HepG2 (cell line): ENCODE data around the gene CYP27A1. TPM values are rescaled to one million over a fixed set of nuclear protein-coding genes. Genes with fewer than 3 reads are reported as not detected.
A peak's percentile ranks its signal among the peaks of the same experiment; 100 is the strongest.

Source experiments
- ATAC-seq: fragments of 200-7000 bp; cut with Tn5 transposase; 3 replicates; pipeline ENCODE4 v1.9.1; 2020; ENCODE audit warnings: mild to moderate bottlenecking, moderate library complexity
- BruUV-seq: library from RNA; stranded (reverse); fragments of 400-500 nt; replicated peaks from 2 replicates; lab custom pipeline; 2021; lab: Mats Ljungman, UMichigan
- CTCF ChIA-PET: fragments of 300-600 bp; formaldehyde crosslinking; extraction: SDS; loops from one replicate; lab custom pipeline; 2021; ENCODE audit warnings: low total read pairs, inconsistent platforms, low intra/inter-chr PET ratio; lab: Yijun Ruan, JAX
- POLR2A ChIA-PET: fragments of 350-600 bp; sonication (Branson Sonifier 250); formaldehyde crosslinking; loops from one replicate; lab custom pipeline; 2020; ENCODE audit warnings: antibody characterized with exemption, inconsistent platforms; lab: Yijun Ruan, JAX
- DNase-seq: peaks from one replicate; pipeline ENCODE4 v3.0.0-alpha.2; 2015; ENCODE audit warnings: low spot score
- FAIRE-seq: peaks from 3 replicates; lab custom pipeline; 2011; peaks lifted over from hg19 to GRCh38; lab: Jason Lieb, UNC
- H2AFZ ChIP-seq: one replicate; pipeline ENCODE4 v1.6.1; 2011; ENCODE audit warnings: low read length, inconsistent platforms
- H3K27ac ChIP-seq: fragments of 300-600 bp; 3 replicates; pipeline ENCODE4 v1.8.0; 2011; ENCODE audit warnings: mixed run types, mild to moderate bottlenecking, mixed read lengths, low read length, inconsistent platforms; ENCODE audit not compliant: insufficient read depth; ENCODE audit errors: extremely low read length
- H3K27me3 ChIP-seq, 2 experiments: fragments of 200-600 bp in 1 of 2; 2 replicates in 1 of 2; 3 replicates in 1 of 2; pipeline versions ENCODE4 v1.6.0 to v1.8.0; 2011; ENCODE audit warnings: low read length in 2 of 2, mild to moderate bottlenecking in 2 of 2, moderate library complexity in 2 of 2, inconsistent platforms in 1 of 2; ENCODE audit not compliant: insufficient read depth in 2 of 2, control insufficient read depth in 1 of 2
- H3K36me3 ChIP-seq, 2 experiments: fragments of 200-600 bp in 1 of 2; replicated peaks in 1 of 2; 2 replicates in 1 of 2; 3 replicates in 1 of 2; pipeline versions ENCODE4 v1.5.1 to v1.8.0; 2011; ENCODE audit warnings: low read length in 2 of 2, inconsistent platforms in 1 of 2; ENCODE audit not compliant: insufficient read depth in 2 of 2, control insufficient read depth in 1 of 2
- H3K4me1 ChIP-seq: 2 replicates; pipeline ENCODE4 v1.5.1; 2012; ENCODE audit warnings: low read length, inconsistent platforms; ENCODE audit not compliant: insufficient read depth
- H3K4me2 ChIP-seq: 2 replicates; pipeline ENCODE4 v1.6.0; 2011; ENCODE audit warnings: low read depth, low read length, inconsistent platforms
- H3K4me3 ChIP-seq, 3 experiments: fragments of 200-600 bp in 1 of 3; sonication (generic), shearing (Covaris generic) in 1 of 3; replicated peaks in 1 of 3; 2 replicates each; pipeline ENCODE4 v1.5.1; 2011 to 2016; ENCODE audit warnings: low read length in 3 of 3, inconsistent platforms in 2 of 3, low read depth in 2 of 3, mild to moderate bottlenecking in 2 of 3, control low read depth in 1 of 3, mixed read lengths in 1 of 3; ENCODE audit not compliant: insufficient read depth in 1 of 3
- H3K79me2 ChIP-seq: one replicate; pipeline ENCODE4 v1.6.1; 2011; ENCODE audit warnings: low read length, inconsistent platforms; ENCODE audit not compliant: insufficient read depth
- H3K9ac ChIP-seq: 2 replicates; pipeline ENCODE4 v1.6.0; 2011; ENCODE audit warnings: mild to moderate bottlenecking, low read depth, low read length, inconsistent platforms; ENCODE audit not compliant: insufficient read depth
- H3K9me3 ChIP-seq: 2 replicates; pipeline ENCODE4 v1.5.1; 2012; ENCODE audit warnings: mild to moderate bottlenecking, low read length
- H4K20me1 ChIP-seq: 2 replicates; pipeline ENCODE4 v1.6.0; 2011; ENCODE audit warnings: inconsistent platforms, mild to moderate bottlenecking, low read length, moderate library complexity; ENCODE audit not compliant: insufficient read depth
- AGO2 ChIP-seq: fragments of 200-400 bp; formaldehyde crosslinking; optimal IDR thresholded peaks from 2 replicates; pipeline ENCODE3; 2017; ENCODE audit warnings: mild to moderate bottlenecking, low read depth, low read length, moderate library complexity
- NR2F1 ChIP-seq, 2 experiments: fragments of 450-650 bp in 1 of 2; formaldehyde crosslinking in 1 of 2; IDR thresholded peaks; 2 replicates each; pipeline versions ENCODE4 v1.5.0 to v1.6.1; 2016 to 2020; ENCODE audit warnings: mild to moderate bottlenecking in 1 of 2, missing compliant biosample characterization in 1 of 2, missing genetic modification reagents in 1 of 2, moderate library complexity in 1 of 2
- POLR2A ChIP-seq, 2 experiments: IDR thresholded peaks; 2 replicates each; pipeline ENCODE4 v1.6.1; 2011; ENCODE audit warnings: low read depth in 2 of 2, low read length in 2 of 2, mild to moderate bottlenecking in 1 of 2, moderate library complexity in 1 of 2; ENCODE audit not compliant: insufficient read depth in 1 of 2
- WGBS: methylation state at CpG from one replicate; pipeline ENCODE4 v1.1.6; 2017; ENCODE audit warnings: low lambda C conversion rate; 5-methylcytosine and 5-hydroxymethylcytosine counted together
- in situ Hi-C: cut with HindIII; loops from 2 replicates; pipeline ENCODE4 v1.10.0; 2017; ENCODE audit warnings: low pct_unique_long_range_greater_than_20kb; ENCODE audit not compliant: extremely low pct_ligation_motif_present
- intact Hi-C: fragments of 100-400 bp; cut with micrococcal nuclease; formaldehyde crosslinking; loops from one replicate; pipeline ENCODE4 v1.10.0; 2022; ENCODE audit not compliant: unreplicated experiment
- polyA plus RNA-seq, 8 experiments: library from polyadenylated mRNA; depleted of rRNA in 3 of 8; stranded (reverse) in 7 of 8; unstranded in 1 of 8; fragments of >200 nt; fragmentation: Illumina TruSeq in 4 of 8; extraction: Trizol in 4 of 8; gene quantifications; 2 replicates each; pipeline versions ENCODE4 v1.2.1 to v1.2.3, GENCODE V29; 2011 to 2016; ENCODE audit warnings: low read depth in 4 of 8, missing spikeins in 1 of 8, mixed read lengths in 1 of 8; ENCODE audit not compliant: insufficient read depth in 1 of 8
- total RNA-seq, 5 experiments: library from RNA; depleted of rRNA; stranded (reverse); fragments of >200 nt; fragmentation: Illumina TruSeq; extraction: Trizol; gene quantifications; 2 replicates each; pipeline ENCODE4 v1.2.3, GENCODE V29; 2016; ENCODE audit warnings: low read depth in 1 of 5
- TF ChIP-seq, protein P1 (sequence below): sonication (generic); formaldehyde crosslinking; IDR thresholded peaks from 2 replicates; pipeline ENCODE4 v1.4.0; 2020; ENCODE audit warnings: mild to moderate bottlenecking, missing genetic modification reagents

The CYP27A1 gene
- total and polyA plus RNA-seq, 2 of the 13 experiments (the other 11 are each of a cell fraction or from before 2014, with no cell fraction given) = 157 to 266 TPM

DNA sequence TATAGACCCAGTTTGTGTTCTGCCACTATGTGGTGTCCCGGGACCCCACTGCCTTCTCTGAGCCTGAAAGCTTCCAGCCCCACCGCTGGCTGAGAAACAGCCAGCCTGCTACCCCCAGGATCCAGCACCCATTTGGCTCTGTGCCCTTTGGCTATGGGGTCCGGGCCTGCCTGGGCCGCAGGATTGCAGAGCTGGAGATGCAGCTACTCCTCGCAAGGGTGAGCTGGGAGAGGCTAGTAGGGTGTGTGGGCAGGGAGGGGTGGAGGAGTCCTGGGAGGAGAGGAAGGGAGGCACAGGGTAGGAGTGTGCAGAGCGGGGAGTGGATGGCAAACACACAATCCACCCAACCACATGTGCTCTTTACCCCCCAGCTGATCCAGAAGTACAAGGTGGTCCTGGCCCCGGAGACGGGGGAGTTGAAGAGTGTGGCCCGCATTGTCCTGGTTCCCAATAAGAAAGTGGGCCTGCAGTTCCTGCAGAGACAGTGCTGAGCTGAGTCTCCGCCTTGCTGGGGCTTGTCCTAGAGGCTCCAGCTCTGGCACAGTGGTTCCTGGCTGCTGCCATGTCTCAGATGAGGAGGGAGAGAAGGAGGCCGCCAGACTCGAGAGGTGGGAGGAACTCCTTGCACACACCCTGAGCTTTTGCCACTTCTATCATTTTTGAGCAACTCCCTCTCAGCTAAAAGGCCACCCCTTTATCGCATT is 32.7 kb downstream of the CYP27A1 start:
- in situ Hi-C loops (no loop called here), intact Hi-C loops (no loop called here)
- peaks cover under 1% of the 10 kb centered on the region for H3K79me2 ChIP-seq
- peaks cover 9% of the 10 kb centered on the region for H3K4me1 ChIP-seq
- no peak overlapping the region for H3K9ac ChIP-seq
- TF ChIP-seq AGO2 = peak; percentile 35
- 0 out of 4 replicates have a peak, but pooled peaks of 1 of the 2 experiments have one; percentile 5 for TF ChIP-seq POLR2A (IDR thresholded peaks at IDR 0.05; ENCODE audit: insufficient read depth in 1 of 2, low read depth in 2 of 2, low read length in 2 of 2)
- TF ChIP-seq, protein P1, sequence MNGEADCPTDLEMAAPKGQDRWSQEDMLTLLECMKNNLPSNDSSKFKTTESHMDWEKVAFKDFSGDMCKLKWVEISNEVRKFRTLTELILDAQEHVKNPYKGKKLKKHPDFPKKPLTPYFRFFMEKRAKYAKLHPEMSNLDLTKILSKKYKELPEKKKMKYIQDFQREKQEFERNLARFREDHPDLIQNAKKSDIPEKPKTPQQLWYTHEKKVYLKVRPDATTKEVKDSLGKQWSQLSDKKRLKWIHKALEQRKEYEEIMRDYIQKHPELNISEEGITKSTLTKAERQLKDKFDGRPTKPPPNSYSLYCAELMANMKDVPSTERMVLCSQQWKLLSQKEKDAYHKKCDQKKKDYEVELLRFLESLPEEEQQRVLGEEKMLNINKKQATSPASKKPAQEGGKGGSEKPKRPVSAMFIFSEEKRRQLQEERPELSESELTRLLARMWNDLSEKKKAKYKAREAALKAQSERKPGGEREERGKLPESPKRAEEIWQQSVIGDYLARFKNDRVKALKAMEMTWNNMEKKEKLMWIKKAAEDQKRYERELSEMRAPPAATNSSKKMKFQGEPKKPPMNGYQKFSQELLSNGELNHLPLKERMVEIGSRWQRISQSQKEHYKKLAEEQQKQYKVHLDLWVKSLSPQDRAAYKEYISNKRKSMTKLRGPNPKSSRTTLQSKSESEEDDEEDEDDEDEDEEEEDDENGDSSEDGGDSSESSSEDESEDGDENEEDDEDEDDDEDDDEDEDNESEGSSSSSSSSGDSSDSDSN (CRISPR knock-in tag) = 0 out of 2 replicates have a peak, but pooled peaks have one; percentile 12
- TF ChIP-seq NR2F1 (CRISPR knock-in tag; IDR thresholded peaks at IDR 0.05) = no peak
- no peaks in the 10 kb centered on the region for H3K27me3 ChIP-seq
- H3K4me2 ChIP-seq = no peak overlapping the region
- BruUV-seq = TSS peak; percentile 37
- H3K27ac ChIP-seq = no peak overlapping the region
- H3K36me3 ChIP-seq = peaks cover 42 to 81% of the 10 kb centered on the region in 2 experiments
- 96% methylated on average over 13 of the region's 13 CpGs for WGBS
- FAIRE-seq = no peak
- H3K4me3 ChIP-seq = no peak overlapping the region
- ChIA-PET POLR2A (interaction anchor here (1.1 to 1.7 kb wide), 2 partner anchors 32 to 33 kb away, joined by 4 read pairs; partner anchors contain the start of gene CYP27A1), CTCF (no interaction called here)
- no peak overlapping the region for H2AFZ ChIP-seq
- no peaks in the 10 kb centered on the region for H3K9me3 ChIP-seq
- ATAC-seq = no peak; the same call in 2 of the 3 replicates
- no peak for DNase-seq
- no peaks in the 10 kb centered on the region for H4K20me1 ChIP-seq
